ENCODE measurements around the gene PPIG.

PPIG gene

GRCh38 chr2:169667583-169667982, 83.4 kb downstream of the PPIG start:
- no peaks in the 10 kb centered on the region for H3K36me3 ChIP-seq (ENCODE audit: control insufficient read depth, insufficient read depth, low read length)
- TF ChIP-seq CTCF (IDR thresholded peaks at IDR 0.05; ENCODE audit: insufficient read depth, low read length, poor library complexity, severe bottlenecking): no peak
- DNase-seq (ENCODE audit: extremely low read depth, insufficient read length): no peak
- H3K4me3 ChIP-seq (replicated peaks; ENCODE audit: low read depth, low read length): no peak overlapping the region
- H3K27me3 ChIP-seq (replicated peaks; ENCODE audit: control insufficient read depth, insufficient read depth, low read length): no peaks in the 10 kb centered on the region

GRCh38 chr2:169670215-169670651, 86.1 kb downstream of the PPIG start:
- Histone ChIP-seq H3K27me3 (replicated peaks; ENCODE audit: control insufficient read depth, insufficient read depth, low read length) (no peaks in the 10 kb centered on the region), H3K36me3 (ENCODE audit: control insufficient read depth, insufficient read depth, low read length) (no peaks in the 10 kb centered on the region), H3K4me3 (replicated peaks; ENCODE audit: low read depth, low read length) (no peak overlapping the region)
- DNase-seq (ENCODE audit: extremely low read depth, insufficient read length): no peak
- TF ChIP-seq CTCF (IDR thresholded peaks at IDR 0.05; ENCODE audit: insufficient read depth, low read length, poor library complexity, severe bottlenecking): no peak

- no peaks in the 10 kb centered on the region for H3K36me3 ChIP-seq (ENCODE audit: control insufficient read depth, insufficient read depth, low read length)
- TF ChIP-seq CTCF (IDR thresholded peaks at IDR 0.05; ENCODE audit: insufficient read depth, low read length, poor library complexity, severe bottlenecking): no peak
- H3K27me3 ChIP-seq (replicated peaks; ENCODE audit: control insufficient read depth, insufficient read depth, low read length): no peaks in the 10 kb centered on the region
- H3K4me3 ChIP-seq (replicated peaks; ENCODE audit: low read depth, low read length): no peak overlapping the region
- DNase-seq (ENCODE audit: extremely low read depth, insufficient read length): no peak
Observed at GRCh38 chr2:169670937-169671336, 86.8 kb downstream of the PPIG start.

GRCh38 chr2:169672406-169672805, 88.3 kb downstream of the PPIG start:
- Histone ChIP-seq H3K27me3 (replicated peaks; ENCODE audit: control insufficient read depth, insufficient read depth, low read length) (no peaks in the 10 kb centered on the region), H3K4me3 (replicated peaks; ENCODE audit: low read depth, low read length) (no peak overlapping the region), H3K36me3 (ENCODE audit: control insufficient read depth, insufficient read depth, low read length) (no peaks in the 10 kb centered on the region)
- TF ChIP-seq CTCF (IDR thresholded peaks at IDR 0.05; ENCODE audit: insufficient read depth, low read length, poor library complexity, severe bottlenecking): no peak
- no peak for DNase-seq (ENCODE audit: extremely low read depth, insufficient read length)

- no peaks in the 10 kb centered on the region for H3K36me3 ChIP-seq (ENCODE audit: control insufficient read depth, insufficient read depth, low read length)
- TF ChIP-seq CTCF (IDR thresholded peaks at IDR 0.05; ENCODE audit: insufficient read depth, low read length, poor library complexity, severe bottlenecking): no peak
- H3K27me3 ChIP-seq (replicated peaks; ENCODE audit: control insufficient read depth, insufficient read depth, low read length): no peaks in the 10 kb centered on the region
- no peak overlapping the region for H3K4me3 ChIP-seq (replicated peaks; ENCODE audit: low read depth, low read length)
- no peak for DNase-seq (ENCODE audit: extremely low read depth, insufficient read length)
Observed at GRCh38 chr2:169673106-169673505, 89.0 kb downstream of the PPIG start.

- H3K27me3 ChIP-seq (replicated peaks; ENCODE audit: control insufficient read depth, insufficient read depth, low read length): no peaks in the 10 kb centered on the region
- H3K4me3 ChIP-seq (replicated peaks; ENCODE audit: low read depth, low read length): no peak overlapping the region
- H3K36me3 ChIP-seq (ENCODE audit: control insufficient read depth, insufficient read depth, low read length): no peaks in the 10 kb centered on the region
- no peak for DNase-seq (ENCODE audit: extremely low read depth, insufficient read length)
- no peak for TF ChIP-seq CTCF (IDR thresholded peaks at IDR 0.05; ENCODE audit: insufficient read depth, low read length, poor library complexity, severe bottlenecking)
Observed at GRCh38 chr2:169673921-169674320, 89.8 kb downstream of the PPIG start.

Measured in GM06990 (cell line).